HEK293 (cell line): Measurements from ENCODE around the gene KREMEN1.

ENCODE experiments used
- CTCF ChIA-PET: fragments of 350-600 bp; formaldehyde crosslinking; extraction: SDS; loops from one replicate; lab custom pipeline; 2021; ENCODE audit warnings: antibody characterized with exemption; lab: Yijun Ruan, JAX
- POLR2A ChIA-PET: fragments of 300-600 bp; formaldehyde crosslinking; extraction: SDS; loops from one replicate; lab custom pipeline; 2020; ENCODE audit warnings: antibody characterized with exemption, inconsistent platforms; lab: Yijun Ruan, JAX
- H3K27ac ChIP-seq: fragments of 200-500 bp; sonication (Bioruptor generic); 2 replicates; pipeline ENCODE4 v1.5.1; 2014; ENCODE audit warnings: low read depth, low read length, control low read depth, inconsistent platforms; ENCODE audit errors: extremely low read depth
- H3K36me3 ChIP-seq, 2 experiments: fragments of 200-500 bp in 1 of 2; sonication (Bioruptor generic) in 1 of 2; 1 replicate in 1 of 2; 2 replicates in 1 of 2; pipeline ENCODE4 v1.5.1; 2014 to 2017; ENCODE audit warnings: inconsistent platforms in 2 of 2, low read length in 2 of 2; ENCODE audit not compliant: control insufficient read depth in 2 of 2, insufficient read depth in 1 of 2
- H3K4me1 ChIP-seq: fragments of 200-500 bp; sonication (Bioruptor generic); 2 replicates; pipeline ENCODE4 v1.5.1; 2014; ENCODE audit warnings: mild to moderate bottlenecking, low read length, inconsistent platforms; ENCODE audit not compliant: control insufficient read depth, insufficient read depth
- H3K4me3 ChIP-seq: 2 replicates; pipeline ENCODE4 v1.5.1; 2011; ENCODE audit warnings: low read depth, mild to moderate bottlenecking, control low read depth, low read length, moderate library complexity
- H3K9me3 ChIP-seq: fragments of 200-500 bp; sonication (Bioruptor generic); 2 replicates; pipeline ENCODE4 v1.5.1; 2014; ENCODE audit warnings: low read depth, low read length, inconsistent platforms; ENCODE audit not compliant: control insufficient read depth, insufficient read depth
- EGR2 ChIP-seq: fragments of 450-650 bp; formaldehyde crosslinking; IDR thresholded peaks from 2 replicates; pipeline ENCODE4 v1.5.1; 2016; ENCODE audit warnings: low read depth, missing biosample characterization, missing genetic modification characterization
- GLIS1 ChIP-seq: fragments of 450-650 bp; formaldehyde crosslinking; IDR thresholded peaks from 2 replicates; pipeline ENCODE4 v1.5.1; 2016; ENCODE audit warnings: missing biosample characterization, missing genetic modification characterization
- GLIS2 ChIP-seq: fragments of 450-650 bp; formaldehyde crosslinking; IDR thresholded peaks from 2 replicates; pipeline ENCODE4 v1.5.1; 2016; ENCODE audit warnings: missing biosample characterization, missing genetic modification characterization
- KLF10 ChIP-seq: fragments of 450-650 bp; IDR thresholded peaks from 2 replicates; pipeline ENCODE4 v1.5.1; 2018; ENCODE audit warnings: missing biosample characterization, mild to moderate bottlenecking, missing genetic modification characterization
- SETDB1 ChIP-seq: IDR thresholded peaks from one replicate; pipeline ENCODE4 v1.6.1; 2017; ENCODE audit warnings: mild to moderate bottlenecking, low read length, moderate library complexity, mixed read lengths; ENCODE audit not compliant: insufficient read length
- SP7 ChIP-seq: fragments of 450-650 bp; formaldehyde crosslinking; IDR thresholded peaks from 2 replicates; pipeline ENCODE4 v1.5.1; 2016; ENCODE audit warnings: missing biosample characterization, missing genetic modification characterization
- WT1 ChIP-seq: fragments of 450-650 bp; formaldehyde crosslinking; IDR thresholded peaks from 2 replicates; pipeline ENCODE4 v1.5.1; 2016; ENCODE audit warnings: missing biosample characterization, missing genetic modification characterization
- ZBTB6 ChIP-seq: fragments of 450-650 bp; formaldehyde crosslinking; IDR thresholded peaks from 2 replicates; pipeline ENCODE4 v1.5.1; 2017; ENCODE audit warnings: missing biosample characterization, missing genetic modification characterization
- ZBTB8A ChIP-seq: fragments of 450-650 bp; formaldehyde crosslinking; IDR thresholded peaks from 2 replicates; pipeline ENCODE4 v1.5.1; 2016; ENCODE audit warnings: missing biosample characterization, missing genetic modification characterization
- ZFHX2 ChIP-seq: fragments of 450-650 bp; formaldehyde crosslinking; conservative IDR thresholded peaks from 2 replicates; pipeline ENCODE4 v1.5.1; 2016; ENCODE audit warnings: missing biosample characterization, missing genetic modification characterization
- ZFP3 ChIP-seq: fragments of 450-650 bp; formaldehyde crosslinking; IDR thresholded peaks from 2 replicates; pipeline ENCODE4 v1.5.1; 2016; ENCODE audit warnings: low read depth, missing biosample characterization, missing genetic modification characterization
- ZIC2 ChIP-seq: fragments of 450-650 bp; formaldehyde crosslinking; IDR thresholded peaks from 2 replicates; pipeline ENCODE4 v1.5.1; 2016; ENCODE audit warnings: missing biosample characterization, missing genetic modification characterization
- ZNF16 ChIP-seq: fragments of 450-650 bp; formaldehyde crosslinking; IDR thresholded peaks from 2 replicates; pipeline ENCODE4 v1.5.1; 2016; ENCODE audit warnings: low read depth, missing biosample characterization, missing genetic modification characterization
- ZNF175 ChIP-seq: fragments of 450-650 bp; formaldehyde crosslinking; IDR thresholded peaks from 2 replicates; pipeline ENCODE4 v1.5.1; 2016; ENCODE audit warnings: missing biosample characterization, missing genetic modification characterization
- ZNF211 ChIP-seq: fragments of 450-650 bp; formaldehyde crosslinking; IDR thresholded peaks from 2 replicates; pipeline ENCODE4 v1.5.1; 2016; ENCODE audit warnings: low read depth, missing biosample characterization, missing genetic modification characterization
- ZNF302 ChIP-seq: fragments of 450-650 bp; formaldehyde crosslinking; IDR thresholded peaks from 2 replicates; pipeline ENCODE4 v1.5.1; 2016; ENCODE audit warnings: missing biosample characterization, missing genetic modification characterization, low read depth
- ZNF391 ChIP-seq: fragments of 450-650 bp; formaldehyde crosslinking; IDR thresholded peaks from 2 replicates; pipeline ENCODE4 v1.5.1; 2016; ENCODE audit warnings: low read depth, missing biosample characterization, missing genetic modification characterization, borderline replicate concordance
- ZNF48 ChIP-seq: fragments of 450-650 bp; formaldehyde crosslinking; IDR thresholded peaks from 2 replicates; pipeline ENCODE4 v1.5.1; 2016; ENCODE audit warnings: missing biosample characterization, missing genetic modification characterization
- ZNF521 ChIP-seq: fragments of 450-650 bp; formaldehyde crosslinking; IDR thresholded peaks from 2 replicates; pipeline ENCODE4 v1.5.1; 2017; ENCODE audit warnings: missing biosample characterization, mild to moderate bottlenecking, missing genetic modification characterization
- ZNF585B ChIP-seq: fragments of 450-650 bp; formaldehyde crosslinking; IDR thresholded peaks from 2 replicates; pipeline ENCODE4 v1.5.1; 2016; ENCODE audit warnings: missing biosample characterization, missing genetic modification characterization
- ZNF660 ChIP-seq: fragments of 450-650 bp; IDR thresholded peaks from 2 replicates; pipeline ENCODE4 v1.5.1; 2018; ENCODE audit warnings: missing biosample characterization, mild to moderate bottlenecking, missing genetic modification characterization
- ZNF664 ChIP-seq: fragments of 450-650 bp; formaldehyde crosslinking; IDR thresholded peaks from 2 replicates; pipeline ENCODE4 v1.5.1; 2016; ENCODE audit warnings: missing biosample characterization, missing genetic modification characterization
- ZNF704 ChIP-seq: fragments of 450-650 bp; formaldehyde crosslinking; IDR thresholded peaks from 2 replicates; pipeline ENCODE4 v1.5.1; 2016; ENCODE audit warnings: missing biosample characterization, missing genetic modification characterization
- ZNF76 ChIP-seq: fragments of 450-650 bp; formaldehyde crosslinking; IDR thresholded peaks from 2 replicates; pipeline ENCODE4; 2016; ENCODE audit warnings: low read depth, missing biosample characterization, missing genetic modification characterization, borderline replicate concordance
- ZNF776 ChIP-seq: fragments of 450-650 bp; formaldehyde crosslinking; IDR thresholded peaks from 2 replicates; pipeline ENCODE4 v1.5.0; 2017; ENCODE audit warnings: missing biosample characterization, missing genetic modification characterization, borderline replicate concordance
- ZSCAN4 ChIP-seq: fragments of 450-650 bp; formaldehyde crosslinking; IDR thresholded peaks from 2 replicates; pipeline ENCODE4 v1.5.1; 2017; ENCODE audit warnings: missing biosample characterization, missing genetic modification characterization

KREMEN1 gene

GRCh38 chr22:29208879-29209623, 136.2 kb downstream of the KREMEN1 start:
- H3K4me3 ChIP-seq: no peak overlapping the region
- POLR2A ChIA-PET: no interaction called here
- CTCF ChIA-PET: interaction anchor here (0.6 to 2.0 kb wide), 3 partner anchors 36 to 64 kb away, joined by 3 to 9 read pairs (median 4); no protein-coding TSS in a partner anchor

GRCh38 chr22:29209624-29209929, 136.7 kb downstream of the KREMEN1 start:
- TF ChIP-seq ZNF48 (no peak), WT1 (tag by site-specific recombination) (no peak), ZFP3 (tag by site-specific recombination) (peak; percentile 46; the same call in 1 of the 2 replicates), ZNF521 (tag by site-specific recombination) (no peak), ZNF16 (tag by site-specific recombination) (0 out of 2 replicates have a peak, but pooled peaks have one; percentile 40)
- Histone ChIP-seq H3K36me3 (no peaks in the 10 kb centered on the region), H3K9me3 (no peaks in the 10 kb centered on the region), H3K4me1 (no peaks in the 10 kb centered on the region), H3K27ac (no peak overlapping the region), H3K4me3 (no peak overlapping the region)
- ChIA-PET POLR2A (no interaction called here), CTCF (interaction anchor here (0.6 to 2.0 kb wide), 2 partner anchors 36 to 198 kb away, joined by 4 to 9 read pairs; no protein-coding TSS in a partner anchor)

More at GRCh38 chr22:29208879-29209623, 136.2 kb downstream of the KREMEN1 start:
- Histone ChIP-seq H3K36me3 (no peaks in the 10 kb centered on the region), H3K27ac (no peak overlapping the region), H3K9me3 (no peaks in the 10 kb centered on the region)
- TF ChIP-seq ZNF585B (tag by site-specific recombination): no peak
- no peak for TF ChIP-seq ZNF660 (tag by site-specific recombination)
- TF ChIP-seq SETDB1: no peak
- TF ChIP-seq GLIS1 (tag by site-specific recombination): peak; percentile 72
- peak; percentile 58 for TF ChIP-seq EGR2 (tag by site-specific recombination)
- no peak for TF ChIP-seq SP7 (tag by site-specific recombination)
- TF ChIP-seq ZNF776 (tag by site-specific recombination): no peak
- no peak for TF ChIP-seq ZBTB8A (tag by site-specific recombination)
- no peak for TF ChIP-seq ZNF704 (tag by site-specific recombination)
- peak; percentile 58 for TF ChIP-seq ZIC2 (tag by site-specific recombination)
- no peak for TF ChIP-seq ZNF76 (tag by site-specific recombination)
- no peak for TF ChIP-seq ZNF302 (tag by site-specific recombination)
- no peak for TF ChIP-seq ZNF175
- peak; percentile 84 for TF ChIP-seq ZFHX2 (tag by site-specific recombination)
- 0 out of 2 replicates have a peak, but pooled peaks have one; percentile 44 for TF ChIP-seq GLIS2
- TF ChIP-seq, all 188 proteins: peak for 5
- H3K4me1 ChIP-seq: no peaks in the 10 kb centered on the region

- no peak overlapping the region for H3K4me3 ChIP-seq
- TF ChIP-seq ZNF521 (tag by site-specific recombination): no peak
- no peak for TF ChIP-seq ZNF664 (tag by site-specific recombination)
- no peak for TF ChIP-seq KLF10 (tag by site-specific recombination)
- TF ChIP-seq ZBTB6: no peak
- no peak for TF ChIP-seq ZNF391 (tag by site-specific recombination)
- TF ChIP-seq ZNF211: no peak
- TF ChIP-seq ZSCAN4 (tag by site-specific recombination): peak; percentile 49
- ChIA-PET CTCF (interaction anchor here (0.6 to 0.7 kb wide), 2 partner anchors 12 to 72 kb away, joined by 3 read pairs; no protein-coding TSS in a partner anchor), POLR2A (no interaction called here)
- no peaks in the 10 kb centered on the region for H3K36me3 ChIP-seq
- no peak overlapping the region for H3K27ac ChIP-seq
- no peaks in the 10 kb centered on the region for H3K4me1 ChIP-seq
- H3K9me3 ChIP-seq: no peaks in the 10 kb centered on the region
These were observed 138.2 kb downstream of the KREMEN1 start for GRCh38 chr22:29211066-29211465.
